IPS-18c (cell line): ENCODE results near the gene MRPL47.

Experiments used
- H3K4me3 ChIP-seq: 2 replicates; pipeline ENCODE4 v1.7.0; 2013; ENCODE audit warnings: low read depth, mild to moderate bottlenecking, low read length, moderate library complexity; ENCODE audit not compliant: insufficient read depth
- H3K9me3 ChIP-seq: one replicate; pipeline ENCODE4 v1.6.1; 2013; ENCODE audit warnings: mild to moderate bottlenecking, low read length, moderate library complexity; ENCODE audit not compliant: control insufficient read depth, insufficient read depth

Gene MRPL47

GRCh38 chr3:179606534-179607085, 2.2 kb upstream of the MRPL47 start:
- Histone ChIP-seq H3K4me3 (no peak overlapping the region), H3K9me3 (no peaks in the 10 kb centered on the region)

- Histone ChIP-seq H3K4me3 (peak overlapping the region; percentile 66), H3K9me3 (no peaks in the 10 kb centered on the region)
These were observed 607 bp downstream of the MRPL47 start for GRCh38 chr3:179603831-179604230.

GRCh38 chr3:179603321-179603720, 1.1 kb downstream of the MRPL47 start:
- no peaks in the 10 kb centered on the region for H3K9me3 ChIP-seq
- peak overlapping the region; percentile 66; the same call in 1 of the 2 replicates for H3K4me3 ChIP-seq

- H3K9me3 ChIP-seq, result no peaks in the 10 kb centered on the region
- no peak overlapping the region for H3K4me3 ChIP-seq
These were observed 4.9 kb downstream of the MRPL47 start for GRCh38 chr3:179599531-179599930.

GRCh38 chr3:179591313-179591712, 13.1 kb downstream of the MRPL47 start:
- no peaks in the 10 kb centered on the region for H3K9me3 ChIP-seq

GRCh38 chr3:179590669-179591068, 13.8 kb downstream of the MRPL47 start:
- Histone ChIP-seq H3K4me3 (no peak overlapping the region), H3K9me3 (no peaks in the 10 kb centered on the region)

More at GRCh38 chr3:179591313-179591712, 13.1 kb downstream of the MRPL47 start:
- no peak overlapping the region for H3K4me3 ChIP-seq

GRCh38 chr3:179589143-179589542, 15.3 kb downstream of the MRPL47 start:
- Histone ChIP-seq H3K9me3 (no peaks in the 10 kb centered on the region), H3K4me3 (no peak overlapping the region)

GRCh38 chr3:179580992-179581391, 23.4 kb downstream of the MRPL47 start:
- no peaks in the 10 kb centered on the region for H3K9me3 ChIP-seq

GRCh38 chr3:179565496-179565895, 38.9 kb downstream of the MRPL47 start:
- no peak overlapping the region for H3K4me3 ChIP-seq
- H3K9me3 ChIP-seq, result no peaks in the 10 kb centered on the region

More at GRCh38 chr3:179580992-179581391, 23.4 kb downstream of the MRPL47 start:
- H3K4me3 ChIP-seq, result no peak overlapping the region

GRCh38 chr3:179563271-179563783, 41.1 kb downstream of the MRPL47 start:
- Histone ChIP-seq H3K9me3 (no peaks in the 10 kb centered on the region), H3K4me3 (peak overlapping the region; percentile 93)

- Histone ChIP-seq H3K9me3 (no peaks in the 10 kb centered on the region), H3K4me3 (peak within 1 kb of the TSS; percentile 93)
These were observed 41.7 kb downstream of the MRPL47 start, which contains the start of gene ACTL6A for GRCh38 chr3:179562591-179563270. ACTL6A (plus strand) TSS chr3:179562926; CDS start chr3:179563093, 167 bp downstream.

- no peak overlapping the region for H3K4me3 ChIP-seq
These were observed 43.6 kb downstream of the MRPL47 start for GRCh38 chr3:179560791-179561190.

GRCh38 chr3:179558742-179559364, 45.6 kb downstream of the MRPL47 start:
- H3K4me3 ChIP-seq, result no peak overlapping the region
- H3K9me3 ChIP-seq, result no peaks in the 10 kb centered on the region

More at GRCh38 chr3:179560791-179561190, 43.6 kb downstream of the MRPL47 start:
- H3K9me3 ChIP-seq, result no peaks in the 10 kb centered on the region

- H3K9me3 ChIP-seq, result no peaks in the 10 kb centered on the region
- H3K4me3 ChIP-seq, result no peak overlapping the region
These were observed 52.9 kb downstream of the MRPL47 start for GRCh38 chr3:179551349-179552105.

GRCh38 chr3:179546814-179547241, 57.6 kb downstream of the MRPL47 start:
- Histone ChIP-seq H3K4me3 (no peak overlapping the region), H3K9me3 (no peaks in the 10 kb centered on the region)

GRCh38 chr3:179544981-179545645, 59.3 kb downstream of the MRPL47 start:
- Histone ChIP-seq H3K9me3 (no peaks in the 10 kb centered on the region), H3K4me3 (no peak overlapping the region)

- no peaks in the 10 kb centered on the region for H3K9me3 ChIP-seq
- H3K4me3 ChIP-seq, result no peak overlapping the region
These were observed 62.1 kb downstream of the MRPL47 start for GRCh38 chr3:179542375-179542774.
